Stimulated activated effector memory CD8-positive, alpha-beta T cell treated with anti-CD3 and anti-CD28 coated beads, Interleukin-12 subunit alpha, Interleukin-12 subunit beta, amount 100 ng/mL, for 72 hours (primary cell): ENCODE measurements around the gene STK32B.

Experiments
- ATAC-seq: fragments of 150-1000 bp; cut with Tn5 transposase; 2 replicates; pipeline ENCODE4 v1.10.0; 2021
- DNase-seq, 2 donors: peaks; one replicate each; pipeline ENCODE4 v3.0.0; 2021 to 2022; ENCODE audit warnings: low spot score in 2 of 2
- H3K27ac Mint-ChIP-seq: one replicate; pipeline ENCODE4 v1.8.0; 2022; ENCODE audit warnings: mild to moderate bottlenecking, mixed read lengths
- H3K36me3 Mint-ChIP-seq: one replicate; pipeline ENCODE4 v1.8.0; 2022; ENCODE audit warnings: mild to moderate bottlenecking, mixed read lengths
- H3K4me1 Mint-ChIP-seq: one replicate; pipeline ENCODE4 v1.8.0; 2022; ENCODE audit warnings: mixed read lengths
- H3K4me3 Mint-ChIP-seq: one replicate; pipeline ENCODE4 v1.8.0; 2022; ENCODE audit warnings: mild to moderate bottlenecking, mixed read lengths
- H3K9me3 Mint-ChIP-seq: one replicate; pipeline ENCODE4 v1.8.0; 2022; ENCODE audit warnings: mixed read lengths

STK32B gene

GRCh38 chr4:5469151-5469775 is 418.0 kb downstream of the STK32B start:
- peak; percentile 11 for ATAC-seq
- H3K4me1 Mint-ChIP-seq: no peaks in the 10 kb centered on the region
- H3K4me3 Mint-ChIP-seq: no peak overlapping the region
- no peaks in the 10 kb centered on the region for H3K9me3 Mint-ChIP-seq
- H3K27ac Mint-ChIP-seq: no peak overlapping the region
- DNase-seq: no peak
- H3K36me3 Mint-ChIP-seq: no peaks in the 10 kb centered on the region

GRCh38 chr4:5469861-5470260 is 418.6 kb downstream of the STK32B start:
- Mint-ChIP-seq H3K36me3 (no peaks in the 10 kb centered on the region), H3K4me1 (no peaks in the 10 kb centered on the region), H3K9me3 (no peaks in the 10 kb centered on the region), H3K4me3 (no peak overlapping the region), H3K27ac (no peak overlapping the region)
- no peak for DNase-seq
- no peak for ATAC-seq

- Mint-ChIP-seq H3K4me3 (no peak overlapping the region), H3K36me3 (no peaks in the 10 kb centered on the region), H3K9me3 (no peaks in the 10 kb centered on the region), H3K27ac (no peak overlapping the region), H3K4me1 (no peaks in the 10 kb centered on the region)
- ATAC-seq (no peak), DNase-seq (no peak)
Measured at GRCh38 chr4:5470318-5471198, 419.3 kb downstream of the STK32B start.

- Mint-ChIP-seq H3K9me3 (no peaks in the 10 kb centered on the region), H3K27ac (no peak overlapping the region)
- no peak for DNase-seq
Measured at GRCh38 chr4:5471206-5471605, 419.9 kb downstream of the STK32B start.

GRCh38 chr4:5471691-5472090 is 420.4 kb downstream of the STK32B start:
- ATAC-seq: no peak
- no peak overlapping the region for H3K27ac Mint-ChIP-seq

More at GRCh38 chr4:5471206-5471605, 419.9 kb downstream of the STK32B start:
- Mint-ChIP-seq H3K4me1 (no peaks in the 10 kb centered on the region), H3K4me3 (no peak overlapping the region), H3K36me3 (no peaks in the 10 kb centered on the region)
- no peak for ATAC-seq

GRCh38 chr4:5472160-5472591 is 420.9 kb downstream of the STK32B start:
- DNase-seq: no peak
- no peaks in the 10 kb centered on the region for H3K36me3 Mint-ChIP-seq
- peaks cover 3% of the 10 kb centered on the region for H3K9me3 Mint-ChIP-seq
- ATAC-seq: no peak
- H3K4me3 Mint-ChIP-seq: no peak overlapping the region
- H3K4me1 Mint-ChIP-seq: no peaks in the 10 kb centered on the region
- no peak overlapping the region for H3K27ac Mint-ChIP-seq

More at GRCh38 chr4:5471691-5472090, 420.4 kb downstream of the STK32B start:
- no peak overlapping the region for H3K4me3 Mint-ChIP-seq
- DNase-seq: no peak
- no peaks in the 10 kb centered on the region for H3K36me3 Mint-ChIP-seq
- H3K9me3 Mint-ChIP-seq: peaks cover 2% of the 10 kb centered on the region
- no peaks in the 10 kb centered on the region for H3K4me1 Mint-ChIP-seq

- no peak for DNase-seq
- peaks cover 3% of the 10 kb centered on the region for H3K9me3 Mint-ChIP-seq
- no peak for ATAC-seq
- H3K36me3 Mint-ChIP-seq: no peaks in the 10 kb centered on the region
- H3K4me1 Mint-ChIP-seq: no peaks in the 10 kb centered on the region
- H3K27ac Mint-ChIP-seq: no peak overlapping the region
- no peak overlapping the region for H3K4me3 Mint-ChIP-seq
Measured at GRCh38 chr4:5473125-5473524, 421.8 kb downstream of the STK32B start.

GRCh38 chr4:5474756-5475155 is 423.5 kb downstream of the STK32B start:
- Mint-ChIP-seq H3K36me3 (no peaks in the 10 kb centered on the region), H3K27ac (no peak overlapping the region), H3K9me3 (peaks cover 3% of the 10 kb centered on the region), H3K4me3 (no peak overlapping the region), H3K4me1 (no peaks in the 10 kb centered on the region)
- DNase-seq (no peak), ATAC-seq (no peak)

- Mint-ChIP-seq H3K9me3 (peaks cover 6% of the 10 kb centered on the region), H3K4me1 (no peaks in the 10 kb centered on the region), H3K36me3 (no peaks in the 10 kb centered on the region), H3K27ac (no peak overlapping the region), H3K4me3 (no peak overlapping the region)
- ATAC-seq (no peak), DNase-seq (no peak)
Measured at GRCh38 chr4:5477613-5478012, 426.3 kb downstream of the STK32B start.

- no peaks in the 10 kb centered on the region for H3K36me3 Mint-ChIP-seq
- no peak for ATAC-seq
- H3K27ac Mint-ChIP-seq: no peak overlapping the region
- H3K4me3 Mint-ChIP-seq: no peak overlapping the region
- no peaks in the 10 kb centered on the region for H3K4me1 Mint-ChIP-seq
- DNase-seq: no peak
- H3K9me3 Mint-ChIP-seq: peaks cover 6% of the 10 kb centered on the region
Measured at GRCh38 chr4:5478169-5478568, 426.9 kb downstream of the STK32B start.

- H3K9me3 Mint-ChIP-seq: peaks cover 10% of the 10 kb centered on the region
- ATAC-seq: no peak
- H3K36me3 Mint-ChIP-seq: no peaks in the 10 kb centered on the region
- DNase-seq: no peak
- no peaks in the 10 kb centered on the region for H3K4me1 Mint-ChIP-seq
- H3K27ac Mint-ChIP-seq: no peak overlapping the region
- no peak overlapping the region for H3K4me3 Mint-ChIP-seq
Measured at GRCh38 chr4:5478697-5479096, 427.4 kb downstream of the STK32B start.

- ATAC-seq (no peak), DNase-seq (no peak)
- peaks cover 11% of the 10 kb centered on the region for H3K9me3 Mint-ChIP-seq
- H3K36me3 Mint-ChIP-seq: no peaks in the 10 kb centered on the region
- H3K4me1 Mint-ChIP-seq: no peaks in the 10 kb centered on the region
- H3K4me3 Mint-ChIP-seq: no peak overlapping the region
- no peak overlapping the region for H3K27ac Mint-ChIP-seq
Measured at GRCh38 chr4:5479518-5480060, 428.3 kb downstream of the STK32B start.

GRCh38 chr4:5488413-5488812 is 437.1 kb downstream of the STK32B start:
- ATAC-seq: no peak
- no peaks in the 10 kb centered on the region for H3K4me1 Mint-ChIP-seq
- H3K4me3 Mint-ChIP-seq: no peak overlapping the region
- H3K9me3 Mint-ChIP-seq: peaks cover 21% of the 10 kb centered on the region
- no peaks in the 10 kb centered on the region for H3K36me3 Mint-ChIP-seq
- DNase-seq: no peak
- no peak overlapping the region for H3K27ac Mint-ChIP-seq

GRCh38 chr4:5489260-5489659 is 438.0 kb downstream of the STK32B start:
- H3K4me1 Mint-ChIP-seq: no peaks in the 10 kb centered on the region
- no peak for DNase-seq
- H3K27ac Mint-ChIP-seq: no peak overlapping the region
- peaks cover 17% of the 10 kb centered on the region for H3K9me3 Mint-ChIP-seq
- H3K36me3 Mint-ChIP-seq: no peaks in the 10 kb centered on the region
- no peak overlapping the region for H3K4me3 Mint-ChIP-seq
- ATAC-seq: no peak

- no peak for DNase-seq
- peaks cover 5% of the 10 kb centered on the region for H3K9me3 Mint-ChIP-seq
- H3K27ac Mint-ChIP-seq: no peak overlapping the region
- H3K4me1 Mint-ChIP-seq: no peaks in the 10 kb centered on the region
- H3K4me3 Mint-ChIP-seq: no peak overlapping the region
- H3K36me3 Mint-ChIP-seq: no peaks in the 10 kb centered on the region
- no peak for ATAC-seq
Measured at GRCh38 chr4:5497489-5497888, 446.2 kb downstream of the STK32B start.

GRCh38 chr4:5500165-5500564 is 448.9 kb downstream of the STK32B start:
- Mint-ChIP-seq H3K36me3 (no peaks in the 10 kb centered on the region), H3K4me1 (no peaks in the 10 kb centered on the region), H3K9me3 (peaks cover 3% of the 10 kb centered on the region), H3K27ac (no peak overlapping the region), H3K4me3 (no peak overlapping the region)
- ATAC-seq (no peak), DNase-seq (no peak)
